Measurements from ENCODE around the gene CSH2.

The CSH2 gene

GRCh38 chr17:63832455-63832854 is 41.0 kb downstream of the CSH2 start:
- H3K36me3 ChIP-seq (ENCODE audit: low read length), result 0 out of 2 replicates have a peak, but pooled peaks cover 3% of the 10 kb centered on the region
- no peak overlapping the region for H2AFZ ChIP-seq (ENCODE audit: low read depth, low read length, severe bottlenecking)
- no peak overlapping the region for H3K4me3 ChIP-seq (ENCODE audit: insufficient read depth, low read length, poor library complexity, severe bottlenecking)
- no peaks in the 10 kb centered on the region for H4K20me1 ChIP-seq (ENCODE audit: low read depth, low read length)
- no peak for TF ChIP-seq EZH2phosphoT487 (conservative IDR thresholded peaks at IDR 0.05; ENCODE audit: low read length)
- TF ChIP-seq, protein P1, sequence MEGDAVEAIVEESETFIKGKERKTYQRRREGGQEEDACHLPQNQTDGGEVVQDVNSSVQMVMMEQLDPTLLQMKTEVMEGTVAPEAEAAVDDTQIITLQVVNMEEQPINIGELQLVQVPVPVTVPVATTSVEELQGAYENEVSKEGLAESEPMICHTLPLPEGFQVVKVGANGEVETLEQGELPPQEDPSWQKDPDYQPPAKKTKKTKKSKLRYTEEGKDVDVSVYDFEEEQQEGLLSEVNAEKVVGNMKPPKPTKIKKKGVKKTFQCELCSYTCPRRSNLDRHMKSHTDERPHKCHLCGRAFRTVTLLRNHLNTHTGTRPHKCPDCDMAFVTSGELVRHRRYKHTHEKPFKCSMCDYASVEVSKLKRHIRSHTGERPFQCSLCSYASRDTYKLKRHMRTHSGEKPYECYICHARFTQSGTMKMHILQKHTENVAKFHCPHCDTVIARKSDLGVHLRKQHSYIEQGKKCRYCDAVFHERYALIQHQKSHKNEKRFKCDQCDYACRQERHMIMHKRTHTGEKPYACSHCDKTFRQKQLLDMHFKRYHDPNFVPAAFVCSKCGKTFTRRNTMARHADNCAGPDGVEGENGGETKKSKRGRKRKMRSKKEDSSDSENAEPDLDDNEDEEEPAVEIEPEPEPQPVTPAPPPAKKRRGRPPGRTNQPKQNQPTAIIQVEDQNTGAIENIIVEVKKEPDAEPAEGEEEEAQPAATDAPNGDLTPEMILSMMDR (IDR thresholded peaks at IDR 0.05; ENCODE audit: insufficient read depth, low read length, poor library complexity, severe bottlenecking), result no peak
- H3K79me2 ChIP-seq (ENCODE audit: insufficient read depth, low read length), result peaks cover 38% of the 10 kb centered on the region
- H3K9me3 ChIP-seq (ENCODE audit: insufficient read depth, low read length), result no peaks in the 10 kb centered on the region
- 0 out of 2 replicates have a peak, but pooled peaks cover 4% of the 10 kb centered on the region for H3F3A ChIP-seq (ENCODE audit: insufficient read depth)
- H3K9ac ChIP-seq (ENCODE audit: low read length), result no peak overlapping the region
- H3K9me2 ChIP-seq (replicated peaks; ENCODE audit: insufficient read depth, low read length), result no peaks in the 10 kb centered on the region
- no peak overlapping the region for H3K4me2 ChIP-seq (ENCODE audit: low read depth, low read length, poor library complexity, severe bottlenecking)
- no peak overlapping the region for H3K27ac ChIP-seq (ENCODE audit: low read depth, low read length)
- no peaks in the 10 kb centered on the region for H3K27me3 ChIP-seq (ENCODE audit: low read length)

DNA sequence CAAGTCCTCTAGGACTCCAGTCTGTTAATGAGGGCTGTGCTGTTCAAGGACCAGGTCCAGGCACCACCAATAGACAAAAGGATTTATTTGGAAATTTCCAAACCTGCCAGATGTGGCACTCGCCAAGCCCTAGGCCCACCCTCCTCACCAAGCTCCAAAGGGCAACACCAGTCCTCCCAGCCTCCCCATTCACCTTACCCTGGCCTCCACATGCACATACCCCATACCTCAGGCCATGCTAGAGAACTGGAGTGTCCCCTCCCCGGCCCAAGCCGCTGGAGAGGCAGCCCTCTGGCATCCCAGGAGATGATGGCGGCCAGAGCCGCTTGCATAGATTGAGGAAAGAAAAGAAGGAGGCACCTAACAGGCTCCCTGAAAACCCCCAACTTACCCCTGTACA is 41.5 kb downstream of the CSH2 start:
- H3K79me2 ChIP-seq (ENCODE audit: insufficient read depth, low read length), result peaks cover 36% of the 10 kb centered on the region
- 0 out of 2 replicates have a peak, but pooled peaks cover 4% of the 10 kb centered on the region for H3F3A ChIP-seq (ENCODE audit: insufficient read depth)
- no peak overlapping the region for H3K4me3 ChIP-seq (ENCODE audit: insufficient read depth, low read length, poor library complexity, severe bottlenecking)
- H3K36me3 ChIP-seq (ENCODE audit: low read length), result 0 out of 2 replicates have a peak, but pooled peaks cover 3% of the 10 kb centered on the region
- TF ChIP-seq, protein P1 (IDR thresholded peaks at IDR 0.05; ENCODE audit: insufficient read depth, low read length, poor library complexity, severe bottlenecking), result no peak
- no peak for TF ChIP-seq EZH2phosphoT487 (conservative IDR thresholded peaks at IDR 0.05; ENCODE audit: low read length)
- no peaks in the 10 kb centered on the region for H3K9me2 ChIP-seq (replicated peaks; ENCODE audit: insufficient read depth, low read length)
- no peak overlapping the region for H3K4me2 ChIP-seq (ENCODE audit: low read depth, low read length, poor library complexity, severe bottlenecking)
- no peak overlapping the region for H2AFZ ChIP-seq (ENCODE audit: low read depth, low read length, severe bottlenecking)
- H3K9ac ChIP-seq (ENCODE audit: low read length), result no peak overlapping the region
- no peaks in the 10 kb centered on the region for H3K27me3 ChIP-seq (ENCODE audit: low read length)
- H3K27ac ChIP-seq (ENCODE audit: low read depth, low read length), result no peak overlapping the region
- H3K9me3 ChIP-seq (ENCODE audit: insufficient read depth, low read length), result no peaks in the 10 kb centered on the region
- H4K20me1 ChIP-seq (ENCODE audit: low read depth, low read length), result no peaks in the 10 kb centered on the region

GRCh38 chr17:63831505-63831904 is 42.0 kb downstream of the CSH2 start:
- Histone ChIP-seq H3K4me3 (ENCODE audit: insufficient read depth, low read length, poor library complexity, severe bottlenecking) (no peak overlapping the region), H3F3A (ENCODE audit: insufficient read depth) (0 out of 2 replicates have a peak, but pooled peaks cover 4% of the 10 kb centered on the region), H3K9ac (ENCODE audit: low read length) (no peak overlapping the region), H3K9me2 (replicated peaks; ENCODE audit: insufficient read depth, low read length) (no peaks in the 10 kb centered on the region), H2AFZ (ENCODE audit: low read depth, low read length, severe bottlenecking) (no peak overlapping the region), H3K36me3 (ENCODE audit: low read length) (0 out of 2 replicates have a peak, but pooled peaks cover 3% of the 10 kb centered on the region), H3K27ac (ENCODE audit: low read depth, low read length) (no peak overlapping the region), H3K4me2 (ENCODE audit: low read depth, low read length, poor library complexity, severe bottlenecking) (no peak overlapping the region), H4K20me1 (ENCODE audit: low read depth, low read length) (no peaks in the 10 kb centered on the region), H3K79me2 (ENCODE audit: insufficient read depth, low read length) (peaks cover 35% of the 10 kb centered on the region), H3K9me3 (ENCODE audit: insufficient read depth, low read length) (no peaks in the 10 kb centered on the region), H3K27me3 (ENCODE audit: low read length) (no peaks in the 10 kb centered on the region)
- TF ChIP-seq, protein P1 (IDR thresholded peaks at IDR 0.05; ENCODE audit: insufficient read depth, low read length, poor library complexity, severe bottlenecking), result no peak
- no peak for TF ChIP-seq EZH2phosphoT487 (conservative IDR thresholded peaks at IDR 0.05; ENCODE audit: low read length)
